GM12874 (cell line): Measurements from ENCODE around the gene OASL.

Experiments used
- CTCF ChIP-seq: IDR thresholded peaks from 2 replicates; pipeline ENCODE4 v1.5.1; 2011; ENCODE audit warnings: low read depth, mild to moderate bottlenecking, control low read depth, low read length, moderate library complexity; ENCODE audit not compliant: insufficient read depth

OASL gene

GRCh38 chr12:120981407-120981941 lies 57.6 kb downstream of the OASL start:
- TF ChIP-seq CTCF: no peak

GRCh38 chr12:120980800-120981368 lies 58.2 kb downstream of the OASL start:
- no peak for TF ChIP-seq CTCF

GRCh38 chr12:120979862-120980696 lies 59.0 kb downstream of the OASL start:
- no peak for TF ChIP-seq CTCF

- no peak for TF ChIP-seq CTCF
Measured at GRCh38 chr12:120979220-120979861, 59.7 kb downstream of the OASL start.

- TF ChIP-seq CTCF: no peak
Measured at GRCh38 chr12:120978296-120979219, 60.5 kb downstream of the OASL start, which contains the start of gene HNF1A. HNF1A (plus strand) TSS chr12:120978543; CDS start chr12:120978769, 226 bp downstream.

- TF ChIP-seq CTCF: no peak
Measured at GRCh38 chr12:120977531-120978295, 61.3 kb downstream of the OASL start.
